ENCODE measurements around the gene IGFBP3.

GRCh38 chr7:45886931-45887667 lies 34.0 kb downstream of the IGFBP3 start:
- TF ChIP-seq EZH2phosphoT487 (IDR thresholded peaks at IDR 0.05; ENCODE audit: low read length): no peak
- TF ChIP-seq CTCF (IDR thresholded peaks at IDR 0.05; ENCODE audit: low read length): no peak

All from MM.1S (cell line).